ENCODE data around the gene SMTNL2.

- TF ChIP-seq CTCF (IDR thresholded peaks at IDR 0.05) (no peak), POLR2A (IDR thresholded peaks at IDR 0.05) (no peak)
These were observed 10.7 kb upstream of the SMTNL2 start for GRCh38 chr17:4573669-4574068.
